Large intestine (tissue), 3 donors: ENCODE data around the gene RNF227. TPM values are rescaled to one million over a fixed set of nuclear protein-coding genes. Genes with fewer than 3 reads are reported as not detected.

ENCODE experiments used
- DNase-seq, 2 donors: peaks; one replicate each; pipeline versions ENCODE4 v3.0.0 to v3.0.0-alpha.2; 2013
- H3K27ac ChIP-seq: one replicate; pipeline ENCODE4 v1.5.1; 2013; ENCODE audit warnings: low read length
- H3K27me3 ChIP-seq: 2 replicates; pipeline ENCODE4 v1.6.1; 2013; ENCODE audit warnings: low read length; ENCODE audit not compliant: control insufficient read depth, insufficient read depth
- H3K36me3 ChIP-seq: 2 replicates; pipeline ENCODE4 v1.6.1; 2013; ENCODE audit warnings: low read length; ENCODE audit not compliant: control insufficient read depth, insufficient read depth
- H3K4me1 ChIP-seq: one replicate; pipeline ENCODE4 v1.6.1; 2013; ENCODE audit warnings: low read length; ENCODE audit not compliant: control insufficient read depth, insufficient read depth
- H3K4me3 ChIP-seq: one replicate; pipeline ENCODE4 v1.5.1; 2013; ENCODE audit warnings: low read length
- H3K9me3 ChIP-seq: one replicate; pipeline ENCODE4 v1.6.1; 2013; ENCODE audit warnings: mild to moderate bottlenecking, low read depth, low read length, moderate library complexity; ENCODE audit not compliant: control insufficient read depth
- WGBS: methylation state at CpG from one replicate; pipeline ENCODE4 v1.1.5; 2013; ENCODE audit warnings: low lambda C conversion rate; ENCODE audit not compliant: insufficient coverage; 5-methylcytosine and 5-hydroxymethylcytosine counted together
- polyA plus RNA-seq: library from polyadenylated mRNA; unstranded; fragments of 120-200 nt; gene quantifications from one replicate; pipeline ENCODE4 v1.2.1, GENCODE V29; 2013

RNF227 gene
- polyA plus RNA-seq, 1 donor: 3.7 TPM

- Histone ChIP-seq H3K27me3 (no peaks in the 10 kb centered on the region), H3K4me1 (no peaks in the 10 kb centered on the region), H3K4me3 (no peak overlapping the region), H3K9me3 (no peaks in the 10 kb centered on the region), H3K27ac (no peak overlapping the region), H3K36me3 (peaks cover 60% of the 10 kb centered on the region)
- no peak for DNase-seq
- WGBS: no CpG with 5 or more reads among the region's 5 CpGs
Observed at GRCh38 chr17:7947651-7948050, 31.6 kb upstream of the RNF227 start.

GRCh38 chr17:7946441-7946840, 30.4 kb upstream of the RNF227 start:
- no CpG with 5 or more reads among the region's 5 CpGs for WGBS
- Histone ChIP-seq H3K27ac (no peak overlapping the region), H3K4me1 (no peaks in the 10 kb centered on the region), H3K36me3 (peaks cover 66% of the 10 kb centered on the region), H3K4me3 (no peak overlapping the region), H3K9me3 (no peaks in the 10 kb centered on the region), H3K27me3 (no peaks in the 10 kb centered on the region)
- no peak for DNase-seq

GRCh38 chr17:7945651-7946050, 29.6 kb upstream of the RNF227 start:
- Histone ChIP-seq H3K9me3 (no peaks in the 10 kb centered on the region), H3K27me3 (no peaks in the 10 kb centered on the region), H3K4me3 (no peak overlapping the region), H3K27ac (no peak overlapping the region), H3K4me1 (no peaks in the 10 kb centered on the region), H3K36me3 (peaks cover 71% of the 10 kb centered on the region)
- WGBS: no CpG with 5 or more reads among the region's 7 CpGs
- DNase-seq: no peak

GRCh38 chr17:7944326-7944725, 28.2 kb upstream of the RNF227 start:
- no peaks in the 10 kb centered on the region for H3K4me1 ChIP-seq
- no peaks in the 10 kb centered on the region for H3K9me3 ChIP-seq
- WGBS: no CpG with 5 or more reads among the region's 9 CpGs
- DNase-seq: no peak
- no peak overlapping the region for H3K4me3 ChIP-seq
- H3K27ac ChIP-seq: no peak overlapping the region
- no peaks in the 10 kb centered on the region for H3K27me3 ChIP-seq
- H3K36me3 ChIP-seq: peaks cover 80% of the 10 kb centered on the region

- peaks cover 74% of the 10 kb centered on the region for H3K36me3 ChIP-seq
- H3K27ac ChIP-seq: no peak overlapping the region
- no CpG with 5 or more reads among the region's 13 CpGs for WGBS
- no peak for DNase-seq
- no peak overlapping the region for H3K4me3 ChIP-seq
- H3K27me3 ChIP-seq: no peaks in the 10 kb centered on the region
- H3K4me1 ChIP-seq: no peaks in the 10 kb centered on the region
- H3K9me3 ChIP-seq: no peaks in the 10 kb centered on the region
Observed at GRCh38 chr17:7943291-7943690, 27.2 kb upstream of the RNF227 start.

GRCh38 chr17:7940743-7941142, 24.7 kb upstream of the RNF227 start:
- Histone ChIP-seq H3K27ac (no peak overlapping the region), H3K4me3 (no peak overlapping the region), H3K9me3 (no peaks in the 10 kb centered on the region), H3K27me3 (no peaks in the 10 kb centered on the region), H3K36me3 (peaks cover 65% of the 10 kb centered on the region), H3K4me1 (no peaks in the 10 kb centered on the region)
- WGBS: no CpG with 5 or more reads among the region's 6 CpGs
- DNase-seq: no peak

- Histone ChIP-seq H3K4me1 (no peaks in the 10 kb centered on the region), H3K27me3 (no peaks in the 10 kb centered on the region), H3K9me3 (no peaks in the 10 kb centered on the region), H3K4me3 (no peak overlapping the region), H3K27ac (no peak overlapping the region), H3K36me3 (peaks cover 59% of the 10 kb centered on the region)
- WGBS: no CpG with 5 or more reads among the region's 4 CpGs
- DNase-seq: no peak
Observed at GRCh38 chr17:7940034-7940433, 23.9 kb upstream of the RNF227 start.

GRCh38 chr17:7935859-7936258, 19.8 kb upstream of the RNF227 start:
- Histone ChIP-seq H3K36me3 (peaks cover 38% of the 10 kb centered on the region), H3K9me3 (no peaks in the 10 kb centered on the region)

GRCh38 chr17:7932949-7933348, 16.9 kb upstream of the RNF227 start:
- Histone ChIP-seq H3K9me3 (peaks cover 3% of the 10 kb centered on the region), H3K4me3 (peak overlapping the region; percentile 83), H3K27ac (peak overlapping the region; percentile 50), H3K27me3 (peaks cover 7% of the 10 kb centered on the region), H3K4me1 (peaks cover 16% of the 10 kb centered on the region), H3K36me3 (peaks cover 18% of the 10 kb centered on the region)
- 0% methylated on average over 1 of the region's 16 CpGs for WGBS
- DNase-seq: peak; percentile 48 to 68

More at GRCh38 chr17:7935859-7936258, 19.8 kb upstream of the RNF227 start:
- Histone ChIP-seq H3K27ac (no peak overlapping the region), H3K4me1 (peaks cover 14% of the 10 kb centered on the region), H3K27me3 (no peaks in the 10 kb centered on the region), H3K4me3 (no peak overlapping the region)
- DNase-seq: no peak

- no CpG with 5 or more reads among the region's 17 CpGs for WGBS
- H3K36me3 ChIP-seq: peaks cover 16% of the 10 kb centered on the region
- no peak for DNase-seq
- peaks cover 16% of the 10 kb centered on the region for H3K4me1 ChIP-seq
- H3K9me3 ChIP-seq: peaks cover 3% of the 10 kb centered on the region
- H3K27ac ChIP-seq: peak overlapping the region; percentile 50
- peaks cover 7% of the 10 kb centered on the region for H3K27me3 ChIP-seq
- H3K4me3 ChIP-seq: peak overlapping the region; percentile 83
Observed at GRCh38 chr17:7932483-7932891, 16.4 kb upstream of the RNF227 start.

GRCh38 chr17:7931709-7932482, 15.8 kb upstream of the RNF227 start, which contains the start of the genes CNTROB and TRAPPC1:
Gene CNTROB (plus strand): TSS chr17:7932206. CDS start chr17:7933080, 874 bp downstream.
Gene TRAPPC1 (minus strand): TSS chr17:7931946. CDS start chr17:7931829, 117 bp downstream.
- Histone ChIP-seq H3K4me1 (peaks cover 16% of the 10 kb centered on the region), H3K4me3 (peak within 1 kb of the TSS; percentile 83), H3K9me3 (peaks cover 3% of the 10 kb centered on the region), H3K27ac (peak within 1 kb of the TSS; percentile 50), H3K36me3 (peaks cover 16% of the 10 kb centered on the region), H3K27me3 (peaks cover 7% of the 10 kb centered on the region)
- no CpG with 5 or more reads among the region's 55 CpGs for WGBS
- peak; percentile 100 for DNase-seq
